Measurements from ENCODE around the gene GNB4. TPM values are rescaled to one million over a fixed set of nuclear protein-coding genes. Genes with fewer than 3 reads are reported as not detected.

GNB4 gene
- total RNA-seq, 1 experiment from 2014 or later: 36.7 TPM

DNA sequence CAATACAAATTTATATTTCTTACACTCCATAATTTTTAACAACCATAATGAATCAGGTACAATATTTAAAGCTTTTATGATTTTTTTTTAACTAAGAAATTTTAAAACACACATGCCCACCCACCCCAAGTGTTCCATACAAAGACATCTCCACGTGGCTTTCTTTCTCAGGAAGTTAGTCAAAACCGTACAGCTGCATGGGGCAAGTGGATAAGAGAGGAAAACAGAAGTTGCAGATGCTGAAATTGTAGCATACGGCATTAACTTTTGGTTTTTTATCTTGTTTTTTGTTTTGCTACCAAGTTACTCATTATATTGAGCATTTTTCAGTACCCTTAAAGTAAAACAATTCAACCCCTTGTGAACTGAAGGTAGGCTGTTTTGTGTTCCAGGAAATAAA is 14.8 kb downstream of the GNB4 start:
- H3K36me3 Mint-ChIP-seq: no peaks in the 10 kb centered on the region
- DNase-seq (ENCODE audit: low spot score) (no peak), ATAC-seq (no peak)
- POLR2A ChIA-PET: no interaction called here
- H3K9me3 Mint-ChIP-seq: no peaks in the 10 kb centered on the region
- H3K27ac Mint-ChIP-seq: no peak overlapping the region
- CTCF ChIA-PET: interaction anchor here (1.1 kb wide), 1 partner anchor 10 kb away, joined by 3 read pairs; no protein-coding TSS in a partner anchor
- peaks cover 35% of the 10 kb centered on the region for H3K4me1 Mint-ChIP-seq
- H3K4me3 Mint-ChIP-seq: no peak overlapping the region
- H3K27me3 Mint-ChIP-seq (ENCODE audit: low read depth): no peaks in the 10 kb centered on the region
- TF ChIP-seq, protein P1, sequence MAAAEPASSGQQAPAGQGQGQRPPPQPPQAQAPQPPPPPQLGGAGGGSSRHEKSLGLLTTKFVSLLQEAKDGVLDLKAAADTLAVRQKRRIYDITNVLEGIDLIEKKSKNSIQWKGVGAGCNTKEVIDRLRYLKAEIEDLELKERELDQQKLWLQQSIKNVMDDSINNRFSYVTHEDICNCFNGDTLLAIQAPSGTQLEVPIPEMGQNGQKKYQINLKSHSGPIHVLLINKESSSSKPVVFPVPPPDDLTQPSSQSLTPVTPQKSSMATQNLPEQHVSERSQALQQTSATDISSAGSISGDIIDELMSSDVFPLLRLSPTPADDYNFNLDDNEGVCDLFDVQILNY (CRISPR knock-in tag; IDR thresholded peaks at IDR 0.05): no peak
- TF ChIP-seq ZNF263 (CRISPR knock-in tag; IDR thresholded peaks at IDR 0.05; ENCODE audit: low read depth) (no peak), SMAD4 (CRISPR knock-in tag; IDR thresholded peaks at IDR 0.05) (no peak), FOXK1 (CRISPR knock-in tag; IDR thresholded peaks at IDR 0.05) (no peak), NR1H2 (CRISPR knock-in tag; IDR thresholded peaks at IDR 0.05) (no peak), IRF2 (CRISPR knock-in tag; IDR thresholded peaks at IDR 0.05; ENCODE audit: borderline replicate concordance, low read depth) (no peak), CREM (CRISPR knock-in tag; IDR thresholded peaks at IDR 0.05) (no peak), NR2C2 (CRISPR knock-in tag; IDR thresholded peaks at IDR 0.05) (no peak), ZNF219 (CRISPR knock-in tag; IDR thresholded peaks at IDR 0.05; ENCODE audit: borderline replicate concordance) (no peak), MXD4 (CRISPR knock-in tag; IDR thresholded peaks at IDR 0.05; ENCODE audit: borderline replicate concordance) (no peak)
- TF ChIP-seq, protein P2, sequence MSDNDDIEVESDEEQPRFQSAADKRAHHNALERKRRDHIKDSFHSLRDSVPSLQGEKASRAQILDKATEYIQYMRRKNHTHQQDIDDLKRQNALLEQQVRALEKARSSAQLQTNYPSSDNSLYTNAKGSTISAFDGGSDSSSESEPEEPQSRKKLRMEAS (CRISPR knock-in tag; IDR thresholded peaks at IDR 0.05): no peak
- TF ChIP-seq, protein P3, sequence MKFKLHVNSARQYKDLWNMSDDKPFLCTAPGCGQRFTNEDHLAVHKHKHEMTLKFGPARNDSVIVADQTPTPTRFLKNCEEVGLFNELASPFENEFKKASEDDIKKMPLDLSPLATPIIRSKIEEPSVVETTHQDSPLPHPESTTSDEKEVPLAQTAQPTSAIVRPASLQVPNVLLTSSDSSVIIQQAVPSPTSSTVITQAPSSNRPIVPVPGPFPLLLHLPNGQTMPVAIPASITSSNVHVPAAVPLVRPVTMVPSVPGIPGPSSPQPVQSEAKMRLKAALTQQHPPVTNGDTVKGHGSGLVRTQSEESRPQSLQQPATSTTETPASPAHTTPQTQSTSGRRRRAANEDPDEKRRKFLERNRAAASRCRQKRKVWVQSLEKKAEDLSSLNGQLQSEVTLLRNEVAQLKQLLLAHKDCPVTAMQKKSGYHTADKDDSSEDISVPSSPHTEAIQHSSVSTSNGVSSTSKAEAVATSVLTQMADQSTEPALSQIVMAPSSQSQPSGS (CRISPR knock-in tag; IDR thresholded peaks at IDR 0.05; ENCODE audit: borderline replicate concordance, low read depth): no peak
- TF ChIP-seq, protein P4, sequence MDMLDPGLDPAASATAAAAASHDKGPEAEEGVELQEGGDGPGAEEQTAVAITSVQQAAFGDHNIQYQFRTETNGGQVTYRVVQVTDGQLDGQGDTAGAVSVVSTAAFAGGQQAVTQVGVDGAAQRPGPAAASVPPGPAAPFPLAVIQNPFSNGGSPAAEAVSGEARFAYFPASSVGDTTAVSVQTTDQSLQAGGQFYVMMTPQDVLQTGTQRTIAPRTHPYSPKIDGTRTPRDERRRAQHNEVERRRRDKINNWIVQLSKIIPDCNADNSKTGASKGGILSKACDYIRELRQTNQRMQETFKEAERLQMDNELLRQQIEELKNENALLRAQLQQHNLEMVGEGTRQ (CRISPR knock-in tag; IDR thresholded peaks at IDR 0.05): no peak
- TF ChIP-seq, protein P5, sequence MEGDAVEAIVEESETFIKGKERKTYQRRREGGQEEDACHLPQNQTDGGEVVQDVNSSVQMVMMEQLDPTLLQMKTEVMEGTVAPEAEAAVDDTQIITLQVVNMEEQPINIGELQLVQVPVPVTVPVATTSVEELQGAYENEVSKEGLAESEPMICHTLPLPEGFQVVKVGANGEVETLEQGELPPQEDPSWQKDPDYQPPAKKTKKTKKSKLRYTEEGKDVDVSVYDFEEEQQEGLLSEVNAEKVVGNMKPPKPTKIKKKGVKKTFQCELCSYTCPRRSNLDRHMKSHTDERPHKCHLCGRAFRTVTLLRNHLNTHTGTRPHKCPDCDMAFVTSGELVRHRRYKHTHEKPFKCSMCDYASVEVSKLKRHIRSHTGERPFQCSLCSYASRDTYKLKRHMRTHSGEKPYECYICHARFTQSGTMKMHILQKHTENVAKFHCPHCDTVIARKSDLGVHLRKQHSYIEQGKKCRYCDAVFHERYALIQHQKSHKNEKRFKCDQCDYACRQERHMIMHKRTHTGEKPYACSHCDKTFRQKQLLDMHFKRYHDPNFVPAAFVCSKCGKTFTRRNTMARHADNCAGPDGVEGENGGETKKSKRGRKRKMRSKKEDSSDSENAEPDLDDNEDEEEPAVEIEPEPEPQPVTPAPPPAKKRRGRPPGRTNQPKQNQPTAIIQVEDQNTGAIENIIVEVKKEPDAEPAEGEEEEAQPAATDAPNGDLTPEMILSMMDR (IDR thresholded peaks at IDR 0.05): no peak
- TF ChIP-seq, protein P6, sequence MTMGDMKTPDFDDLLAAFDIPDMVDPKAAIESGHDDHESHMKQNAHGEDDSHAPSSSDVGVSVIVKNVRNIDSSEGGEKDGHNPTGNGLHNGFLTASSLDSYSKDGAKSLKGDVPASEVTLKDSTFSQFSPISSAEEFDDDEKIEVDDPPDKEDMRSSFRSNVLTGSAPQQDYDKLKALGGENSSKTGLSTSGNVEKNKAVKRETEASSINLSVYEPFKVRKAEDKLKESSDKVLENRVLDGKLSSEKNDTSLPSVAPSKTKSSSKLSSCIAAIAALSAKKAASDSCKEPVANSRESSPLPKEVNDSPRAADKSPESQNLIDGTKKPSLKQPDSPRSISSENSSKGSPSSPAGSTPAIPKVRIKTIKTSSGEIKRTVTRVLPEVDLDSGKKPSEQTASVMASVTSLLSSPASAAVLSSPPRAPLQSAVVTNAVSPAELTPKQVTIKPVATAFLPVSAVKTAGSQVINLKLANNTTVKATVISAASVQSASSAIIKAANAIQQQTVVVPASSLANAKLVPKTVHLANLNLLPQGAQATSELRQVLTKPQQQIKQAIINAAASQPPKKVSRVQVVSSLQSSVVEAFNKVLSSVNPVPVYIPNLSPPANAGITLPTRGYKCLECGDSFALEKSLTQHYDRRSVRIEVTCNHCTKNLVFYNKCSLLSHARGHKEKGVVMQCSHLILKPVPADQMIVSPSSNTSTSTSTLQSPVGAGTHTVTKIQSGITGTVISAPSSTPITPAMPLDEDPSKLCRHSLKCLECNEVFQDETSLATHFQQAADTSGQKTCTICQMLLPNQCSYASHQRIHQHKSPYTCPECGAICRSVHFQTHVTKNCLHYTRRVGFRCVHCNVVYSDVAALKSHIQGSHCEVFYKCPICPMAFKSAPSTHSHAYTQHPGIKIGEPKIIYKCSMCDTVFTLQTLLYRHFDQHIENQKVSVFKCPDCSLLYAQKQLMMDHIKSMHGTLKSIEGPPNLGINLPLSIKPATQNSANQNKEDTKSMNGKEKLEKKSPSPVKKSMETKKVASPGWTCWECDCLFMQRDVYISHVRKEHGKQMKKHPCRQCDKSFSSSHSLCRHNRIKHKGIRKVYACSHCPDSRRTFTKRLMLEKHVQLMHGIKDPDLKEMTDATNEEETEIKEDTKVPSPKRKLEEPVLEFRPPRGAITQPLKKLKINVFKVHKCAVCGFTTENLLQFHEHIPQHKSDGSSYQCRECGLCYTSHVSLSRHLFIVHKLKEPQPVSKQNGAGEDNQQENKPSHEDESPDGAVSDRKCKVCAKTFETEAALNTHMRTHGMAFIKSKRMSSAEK (CRISPR knock-in tag; IDR thresholded peaks at IDR 0.05; ENCODE audit: borderline replicate concordance): no peak

DNA sequence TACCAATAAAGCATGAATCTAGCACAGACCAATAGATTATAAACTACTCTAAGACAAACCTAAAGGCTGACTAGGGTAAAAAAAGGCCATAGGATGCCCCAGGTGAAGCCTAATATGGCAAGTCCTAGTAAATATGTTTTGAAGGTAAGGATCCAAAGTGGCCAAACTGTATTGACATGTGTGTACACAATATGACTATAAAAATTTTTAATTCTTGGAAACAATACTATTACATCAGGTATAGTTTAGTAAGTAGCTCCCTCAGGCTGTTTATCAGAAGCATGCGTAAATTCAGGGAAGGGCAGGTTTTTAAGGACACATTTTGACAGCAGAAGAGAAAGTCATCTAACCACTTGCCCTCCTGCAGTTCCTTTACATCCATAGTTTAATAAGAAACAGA is 18.8 kb downstream of the GNB4 start:
- H3K9me3 Mint-ChIP-seq: no peaks in the 10 kb centered on the region
- DNase-seq (ENCODE audit: low spot score) (no peak), ATAC-seq (no peak)
- CTCF ChIA-PET: no interaction called here
- no peaks in the 10 kb centered on the region for H3K27me3 Mint-ChIP-seq (ENCODE audit: low read depth)
- no peak overlapping the region for H3K27ac Mint-ChIP-seq
- H3K4me1 Mint-ChIP-seq: peaks cover 12% of the 10 kb centered on the region
- H3K4me3 Mint-ChIP-seq: no peak overlapping the region
- TF ChIP-seq, protein P7, sequence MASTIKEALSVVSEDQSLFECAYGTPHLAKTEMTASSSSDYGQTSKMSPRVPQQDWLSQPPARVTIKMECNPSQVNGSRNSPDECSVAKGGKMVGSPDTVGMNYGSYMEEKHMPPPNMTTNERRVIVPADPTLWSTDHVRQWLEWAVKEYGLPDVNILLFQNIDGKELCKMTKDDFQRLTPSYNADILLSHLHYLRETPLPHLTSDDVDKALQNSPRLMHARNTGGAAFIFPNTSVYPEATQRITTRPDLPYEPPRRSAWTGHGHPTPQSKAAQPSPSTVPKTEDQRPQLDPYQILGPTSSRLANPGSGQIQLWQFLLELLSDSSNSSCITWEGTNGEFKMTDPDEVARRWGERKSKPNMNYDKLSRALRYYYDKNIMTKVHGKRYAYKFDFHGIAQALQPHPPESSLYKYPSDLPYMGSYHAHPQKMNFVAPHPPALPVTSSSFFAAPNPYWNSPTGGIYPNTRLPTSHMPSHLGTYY (CRISPR knock-in tag; IDR thresholded peaks at IDR 0.05): no peak
- H3K36me3 Mint-ChIP-seq: no peaks in the 10 kb centered on the region
- POLR2A ChIA-PET: no interaction called here
